Right lobe of liver (tissue), 4 donors: ENCODE data around the gene SPAM1.

Experiments used
- CTCF ChIP-seq, 4 donors: fragments of 200-600 bp in 3 of 4; fragments of 450-650 bp in 1 of 4; IDR thresholded peaks; one replicate each; pipeline versions ENCODE4 v1.5.1 to v1.8.0; 2016 to 2022; ENCODE audit warnings: antibody characterized with exemption in 4 of 4, mild to moderate bottlenecking in 2 of 4
- POLR2A ChIP-seq: fragments of 450-650 bp; IDR thresholded peaks from one replicate; pipeline ENCODE4 v1.6.1; 2017; ENCODE audit warnings: antibody characterized with exemption, mild to moderate bottlenecking
- donor health status: DM: no; HTN: no; CAD: no.
- donor health status: DM: no; HTN: no; CAD: no.
- donor health status: DM: no; HTN: yes; CAD: no.

GRCh38 chr7:123939784-123940183 lies 14.7 kb downstream of the SPAM1 start:
- TF ChIP-seq CTCF (IDR thresholded peaks at IDR 0.05) (no peak), POLR2A (no peak)
